PC-9 (cell line): ENCODE results near the gene MVB12A. TPM values are rescaled to one million over a fixed set of nuclear protein-coding genes. Genes with fewer than 3 reads are reported as not detected.
A peak's percentile ranks its signal among the peaks of the same experiment; 100 is the strongest.

ENCODE experiments used
- BruUV-seq: library from RNA; stranded (reverse); fragments of 400-500 nt; replicated peaks from 2 replicates; lab custom pipeline; 2021; lab: Mats Ljungman, UMichigan
- CTCF ChIA-PET: fragments of 300-600 bp; sonication (Branson Sonifier 250); formaldehyde crosslinking; loops from one replicate; lab custom pipeline; 2022; ENCODE audit warnings: antibody characterized with exemption; lab: Charles Lee
- POLR2A ChIA-PET: fragments of 300-600 bp; sonication (Branson Sonifier 250); formaldehyde crosslinking; loops from one replicate; lab custom pipeline; 2022; ENCODE audit warnings: antibody characterized with exemption; ENCODE audit not compliant: unreplicated experiment; lab: Charles Lee
- DNase-seq, 2 experiments: peaks; one replicate each; pipeline versions ENCODE4 v3.0.0 to v3.0.0-alpha.2; 2015 to 2022; ENCODE audit warnings: mixed read lengths in 1 of 2
- H2AFZ ChIP-seq: fragments of 200-600 bp; sonication (generic); 2 replicates; pipeline ENCODE4 v1.8.1; 2017; ENCODE audit warnings: antibody characterized with exemption
- H3F3A ChIP-seq: fragments of 200-600 bp; sonication (generic); 2 replicates; pipeline ENCODE4 v1.8.1; 2017; ENCODE audit warnings: antibody characterized with exemption, mild to moderate bottlenecking, low read depth; ENCODE audit not compliant: insufficient read depth
- H3K27ac ChIP-seq: fragments of 200-600 bp; sonication (generic); 2 replicates; pipeline ENCODE4 v1.6.1; 2016; ENCODE audit warnings: mixed run types
- H3K27me3 ChIP-seq: fragments of 200-600 bp; sonication (generic); 2 replicates; pipeline ENCODE4 v1.6.1; 2016; ENCODE audit warnings: low read depth, mixed run types; ENCODE audit not compliant: insufficient read depth
- H3K36me3 ChIP-seq: fragments of 200-600 bp; sonication (generic); 2 replicates; pipeline ENCODE4 v1.6.1; 2016; ENCODE audit warnings: low read depth, mixed run types
- H3K4me1 ChIP-seq: fragments of 200-600 bp; sonication (generic); replicated peaks from 2 replicates; pipeline ENCODE4 v1.6.1; 2016; ENCODE audit warnings: mixed run types; ENCODE audit not compliant: insufficient read depth
- H3K4me2 ChIP-seq: fragments of 200-600 bp; sonication (generic); 2 replicates; pipeline ENCODE4 v1.6.1; 2017; ENCODE audit warnings: mixed run types
- H3K4me3 ChIP-seq: fragments of 200-600 bp; sonication (generic); 2 replicates; pipeline ENCODE4 v1.6.1; 2016; ENCODE audit warnings: mixed run types
- H3K79me2 ChIP-seq: fragments of 200-600 bp; sonication (generic); 2 replicates; pipeline ENCODE4 v1.6.1; 2017; ENCODE audit warnings: low read depth, mixed run types
- H3K9me2 ChIP-seq: fragments of 200-600 bp; sonication (generic); 2 replicates; pipeline ENCODE4 v1.8.1; 2017; ENCODE audit warnings: mild to moderate bottlenecking; ENCODE audit not compliant: insufficient read depth
- H3K9me3 ChIP-seq: fragments of 200-600 bp; sonication (generic); 2 replicates; pipeline ENCODE4 v1.8.1; 2016; ENCODE audit warnings: low read depth; ENCODE audit not compliant: insufficient read depth
- H4K20me1 ChIP-seq: fragments of 200-600 bp; sonication (generic); 2 replicates; pipeline ENCODE4 v1.8.1; 2017; ENCODE audit not compliant: insufficient read depth
- CTCF ChIP-seq: fragments of 200-600 bp; sonication (generic); conservative IDR thresholded peaks from 2 replicates; pipeline ENCODE4 v1.6.1; 2017; ENCODE audit warnings: mixed run types, antibody characterized with exemption, mild to moderate bottlenecking, moderate library complexity
- EZH2 ChIP-seq: fragments of 200-600 bp; sonication (generic); IDR thresholded peaks from 2 replicates; pipeline ENCODE4 v1.8.0; 2017; ENCODE audit warnings: antibody characterized with exemption, low read depth
- intact Hi-C: fragments of 100-400 bp; cut with micrococcal nuclease; formaldehyde crosslinking; loops from one replicate; pipeline ENCODE4 v1.10.0; 2022; ENCODE audit not compliant: unreplicated experiment
- total RNA-seq: library from RNA; stranded (reverse); gene quantifications from 2 replicates; pipeline ENCODE4 v1.2.3, GENCODE V29; 2021

The MVB12A gene
- total RNA-seq, 1 experiment from 2014 or later: 58.1 TPM

GRCh38 chr19:17385878-17386611, 33.8 kb upstream of the MVB12A start:
- Histone ChIP-seq H3F3A (peaks cover 24% of the 10 kb centered on the region; the same call in 1 of the 2 replicates), H3K79me2 (no peaks in the 10 kb centered on the region), H3K4me1 (peaks cover 9% of the 10 kb centered on the region), H3K9me3 (0 out of 2 replicates have a peak, but pooled peaks cover 4% of the 10 kb centered on the region), H3K27ac (no peak overlapping the region), H3K36me3 (no peaks in the 10 kb centered on the region), H3K4me2 (no peak overlapping the region), H3K27me3 (no peaks in the 10 kb centered on the region), H3K9me2 (no peaks in the 10 kb centered on the region), H2AFZ (no peak overlapping the region), H3K4me3 (no peak overlapping the region), H4K20me1 (no peaks in the 10 kb centered on the region)
- DNase-seq: peak in 1 of 2 experiments; percentile 55
- ChIA-PET CTCF (interaction anchor here (0.6 to 0.8 kb wide), 4 partner anchors 81 to 312 kb away, joined by 3 to 11 read pairs (median 4); partner anchors contain the start of gene MRPL34), POLR2A (interaction anchor here (0.6 to 0.7 kb wide), 2 partner anchors 53 to 65 kb away, joined by 3 read pairs; no protein-coding TSS in a partner anchor)
- TF ChIP-seq CTCF (peak; percentile 97), EZH2 (no peak)
- intact Hi-C loops: loop anchor here (1.0 to 2.0 kb wide), 3 partner anchors 40 to 93 kb away; partner anchors contain the start of gene MRPL34
- no TSS peak for BruUV-seq

GRCh38 chr19:17389288-17389687, 30.6 kb upstream of the MVB12A start:
- intact Hi-C loops: no loop called here
- Histone ChIP-seq H3K36me3 (no peaks in the 10 kb centered on the region), H3K27ac (no peak overlapping the region), H3K4me3 (no peak overlapping the region), H3K9me3 (0 out of 2 replicates have a peak, but pooled peaks cover 4% of the 10 kb centered on the region), H3K4me2 (no peak overlapping the region), H3K79me2 (no peaks in the 10 kb centered on the region), H2AFZ (no peak overlapping the region), H4K20me1 (no peaks in the 10 kb centered on the region), H3F3A (peaks cover 7% of the 10 kb centered on the region; the same call in 1 of the 2 replicates), H3K4me1 (peaks cover 7% of the 10 kb centered on the region), H3K9me2 (no peaks in the 10 kb centered on the region), H3K27me3 (no peaks in the 10 kb centered on the region)
- no TSS peak for BruUV-seq
- POLR2A ChIA-PET: no interaction called here
- no peak for DNase-seq
- CTCF ChIA-PET: interaction anchor here (1.2 kb wide), 1 partner anchor 46 kb away, joined by 3 read pairs; no protein-coding TSS in a partner anchor
- TF ChIP-seq CTCF (no peak), EZH2 (no peak)

GRCh38 chr19:17389957-17390664, 29.7 kb upstream of the MVB12A start:
- Histone ChIP-seq H4K20me1 (no peaks in the 10 kb centered on the region), H3K79me2 (no peaks in the 10 kb centered on the region), H3K4me3 (no peak overlapping the region), H3K4me2 (peak overlapping the region; percentile 96; the same call in 1 of the 2 replicates), H3K27me3 (no peaks in the 10 kb centered on the region), H3K36me3 (no peaks in the 10 kb centered on the region), H3K9me2 (no peaks in the 10 kb centered on the region), H2AFZ (no peak overlapping the region), H3F3A (peaks cover 7% of the 10 kb centered on the region; the same call in 1 of the 2 replicates), H3K27ac (no peak overlapping the region), H3K9me3 (0 out of 2 replicates have a peak, but pooled peaks cover 4% of the 10 kb centered on the region), H3K4me1 (peaks cover 7% of the 10 kb centered on the region)
- no peak for DNase-seq
- no TSS peak for BruUV-seq
- TF ChIP-seq CTCF (no peak), EZH2 (no peak)
- POLR2A ChIA-PET: no interaction called here
- intact Hi-C loops: no loop called here
- CTCF ChIA-PET: interaction anchor here (0.5 to 1.2 kb wide), 3 partner anchors 46 to 97 kb away, joined by 3 to 4 read pairs (median 4); partner anchors contain the start of gene NXNL1
